ENCODE data around the gene B3GNT5.

B3GNT5 gene

DNA sequence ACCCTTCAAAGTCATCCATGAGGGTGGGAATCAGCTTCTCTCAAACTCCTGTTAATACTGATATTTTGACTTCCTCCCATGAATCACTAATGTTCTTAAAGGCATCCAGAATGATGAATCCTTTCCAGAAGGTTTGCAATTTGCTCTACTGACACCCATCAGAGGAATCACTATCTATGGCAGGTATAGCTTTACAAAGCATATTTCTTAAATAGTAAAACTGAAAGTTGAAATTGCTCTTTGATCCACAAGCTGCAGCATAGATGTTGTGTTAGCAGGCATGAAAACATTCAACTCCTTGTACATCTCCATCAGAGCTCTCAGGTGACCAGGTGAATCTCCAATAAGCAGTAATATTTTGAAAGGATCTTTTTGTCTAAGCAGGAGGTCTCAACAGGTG lies 66.3 kb downstream of the B3GNT5 start:
- no peak for DNase-seq (ENCODE audit: low read depth)

All from amniotic epithelial cell (primary cell).